HG03521 (cell line): Measurements from ENCODE around the gene ASTN2.

Experiments
- ATAC-seq: cut with Tn5 transposase; IDR thresholded peaks from one replicate; pipeline ENCODE4 v1.9.1; 2021; ENCODE audit warnings: mild to moderate bottlenecking, moderate library complexity; ENCODE audit not compliant: unreplicated experiment

ASTN2 gene

GRCh38 chr9:117368684-117369230 is 46.1 kb downstream of the ASTN2 start:
- no peak for ATAC-seq

DNA sequence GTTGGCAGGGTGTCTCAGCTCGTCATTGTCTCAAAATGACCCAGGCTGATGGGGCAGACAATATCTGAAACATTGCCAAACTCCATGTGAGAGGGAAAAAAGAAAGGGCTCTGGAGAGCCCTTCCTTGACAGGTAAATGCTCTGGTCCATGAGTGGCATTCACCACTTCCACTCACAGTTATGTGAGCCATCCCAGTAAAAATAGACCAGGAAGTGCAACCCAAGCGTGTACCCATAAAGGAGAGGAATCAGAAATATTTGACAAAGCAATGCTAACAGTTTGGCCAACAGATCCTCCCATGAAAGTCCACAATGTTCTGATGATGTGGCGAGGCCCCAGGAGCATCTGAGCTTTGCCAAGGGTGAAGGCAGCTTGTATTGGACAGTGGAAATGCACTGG is 49.4 kb downstream of the ASTN2 start:
- no peak for ATAC-seq

DNA sequence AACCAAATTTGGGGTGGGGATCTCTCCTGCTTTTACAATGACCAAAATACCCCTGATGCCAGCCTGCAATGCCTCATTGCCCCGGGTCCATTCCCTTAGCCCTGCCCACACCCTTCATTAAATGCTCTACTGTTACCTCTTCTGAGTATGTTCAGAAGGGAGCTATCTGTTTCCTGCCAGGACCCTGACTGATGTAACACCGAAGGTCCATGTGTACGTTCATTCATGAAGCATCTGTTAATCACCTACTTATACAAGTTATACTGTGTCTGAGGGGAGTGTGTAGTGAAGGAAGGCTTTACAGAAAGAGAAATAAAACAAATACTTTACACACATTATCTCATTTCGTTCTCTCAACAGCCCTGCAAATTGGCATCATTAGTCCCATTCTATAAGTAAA is 51.9 kb downstream of the ASTN2 start:
- no peak for ATAC-seq

DNA sequence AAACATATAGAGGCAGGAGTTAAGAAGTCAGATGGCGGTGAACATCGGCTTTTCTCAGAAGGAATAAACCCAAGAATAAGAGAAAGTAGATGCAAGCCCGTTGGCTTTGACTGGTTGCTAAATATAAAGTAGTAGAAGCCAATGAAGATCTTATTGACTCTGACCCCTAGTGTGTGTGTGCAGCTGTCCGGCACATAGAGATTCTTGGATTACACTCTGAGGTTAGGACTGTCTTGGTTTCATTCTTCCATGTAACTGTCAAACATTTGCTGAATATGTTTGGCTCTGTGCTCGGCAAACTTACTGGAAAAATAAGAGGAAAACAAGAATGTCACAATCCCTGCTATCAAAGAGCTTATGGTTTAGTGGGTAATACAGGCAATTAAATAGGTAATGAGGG is 54.9 kb downstream of the ASTN2 start:
- ATAC-seq: no peak

- ATAC-seq: no peak
These were observed 59.3 kb downstream of the ASTN2 start for GRCh38 chr9:117355542-117355941.

DNA sequence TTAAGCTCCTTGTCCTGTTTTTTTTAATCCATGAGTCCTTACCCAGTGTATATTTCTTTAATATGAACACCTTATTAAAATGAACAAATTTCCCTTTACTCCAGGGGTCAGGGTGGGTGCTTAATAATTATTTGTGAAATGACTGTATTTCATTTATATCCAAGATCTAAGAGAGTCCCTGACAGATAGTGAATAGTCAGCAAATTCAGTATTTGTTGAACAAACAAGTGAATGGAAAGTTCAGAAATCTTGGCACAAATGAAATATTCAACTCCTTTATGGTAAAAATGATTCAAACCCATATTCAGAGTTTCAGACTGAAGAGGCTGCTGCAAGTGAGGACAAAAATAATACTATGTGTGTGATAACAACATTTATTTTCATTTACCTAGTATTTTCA is 59.9 kb downstream of the ASTN2 start:
- no peak for ATAC-seq

- no peak for ATAC-seq
These were observed 60.5 kb downstream of the ASTN2 start for GRCh38 chr9:117354244-117354847.

GRCh38 chr9:117344892-117345660 is 69.8 kb downstream of the ASTN2 start:
- no peak for ATAC-seq

- ATAC-seq: no peak
These were observed 71.4 kb downstream of the ASTN2 start for GRCh38 chr9:117343427-117343826.

GRCh38 chr9:117341151-117341550 is 73.7 kb downstream of the ASTN2 start:
- ATAC-seq: no peak

GRCh38 chr9:117340422-117340821 is 74.4 kb downstream of the ASTN2 start:
- ATAC-seq: no peak

GRCh38 chr9:117335837-117336433 is 78.9 kb downstream of the ASTN2 start:
- ATAC-seq: no peak

DNA sequence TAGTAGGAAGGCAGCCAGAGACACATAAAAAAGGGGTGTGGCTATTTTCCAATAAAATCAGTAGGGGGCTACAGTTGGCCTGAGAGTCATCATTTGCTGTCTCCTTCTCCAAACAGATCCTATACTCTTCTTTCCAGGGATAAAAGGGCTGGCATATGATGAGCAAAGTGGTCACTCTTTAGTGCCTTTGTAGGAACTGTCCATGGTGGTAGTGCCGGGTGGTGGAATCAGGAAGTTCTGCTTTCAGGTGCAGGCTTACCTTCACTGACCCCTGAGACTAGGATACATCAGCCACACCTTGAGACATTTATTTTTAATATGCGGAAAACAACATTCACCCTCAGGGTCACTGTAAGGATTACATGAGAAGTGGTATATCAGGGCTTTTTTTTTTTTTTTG is 80.8 kb downstream of the ASTN2 start:
- ATAC-seq: no peak

- ATAC-seq: no peak
These were observed 89.0 kb downstream of the ASTN2 start for GRCh38 chr9:117325831-117326230.

GRCh38 chr9:117325110-117325731 is 89.6 kb downstream of the ASTN2 start:
- ATAC-seq: no peak

DNA sequence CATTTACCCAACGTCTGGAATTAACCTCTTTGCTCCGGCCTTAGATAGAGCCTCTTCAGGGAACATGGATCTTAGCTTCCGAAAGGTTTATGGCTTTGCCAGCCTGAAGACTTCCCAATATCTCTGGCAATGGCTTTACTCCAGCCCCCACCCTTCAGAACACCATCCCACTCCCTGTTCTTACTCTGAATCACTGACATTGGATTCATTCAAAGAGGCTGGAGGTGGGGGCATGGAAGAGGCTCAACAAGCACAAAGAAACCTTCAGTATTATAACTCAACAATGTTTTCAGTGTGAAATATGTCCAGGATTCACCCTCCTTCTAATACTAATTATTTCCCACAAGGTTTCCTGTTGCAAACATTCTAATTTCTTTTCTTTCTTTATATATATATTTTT is 91.5 kb downstream of the ASTN2 start:
- no peak for ATAC-seq

- no peak for ATAC-seq
These were observed 97.7 kb downstream of the ASTN2 start for GRCh38 chr9:117317192-117317591.

GRCh38 chr9:117315236-117315635 is 99.6 kb downstream of the ASTN2 start:
- no peak for ATAC-seq

- no peak for ATAC-seq
These were observed 100.9 kb downstream of the ASTN2 start for GRCh38 chr9:117313989-117314388.

DNA sequence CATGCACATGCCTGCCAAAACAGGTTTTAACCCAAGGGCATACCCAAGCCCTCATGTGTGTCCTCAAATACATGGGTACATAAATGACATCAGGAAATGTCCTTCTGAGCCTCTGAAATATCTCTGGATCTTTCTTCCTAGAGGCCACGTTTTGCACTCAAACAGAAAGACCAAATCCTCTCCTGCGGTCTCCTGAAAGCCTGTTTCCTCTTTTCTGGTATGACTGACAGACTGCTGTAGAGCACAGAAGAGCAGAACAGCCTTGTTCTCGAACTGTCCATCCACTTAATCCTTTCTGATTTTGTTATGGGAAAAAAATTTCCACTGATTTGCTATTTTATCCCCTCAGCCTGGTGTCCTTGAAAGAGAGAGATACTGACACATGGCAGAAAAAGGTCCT is 107.2 kb downstream of the ASTN2 start:
- no peak for ATAC-seq

GRCh38 chr9:117306032-117306431 is 108.8 kb downstream of the ASTN2 start:
- ATAC-seq: no peak

GRCh38 chr9:117305454-117305853 is 109.4 kb downstream of the ASTN2 start:
- no peak for ATAC-seq
